K562 (cell line): Measurements from ENCODE around the gene RAB39B. TPM values are rescaled to one million over a fixed set of nuclear protein-coding genes. Genes with fewer than 3 reads are reported as not detected.
A peak's percentile ranks its signal among the peaks of the same experiment; 100 is the strongest.

Experiments
- ASH1L ChIP-seq: fragments of 450-650 bp; IDR thresholded peaks from 2 replicates; pipeline ENCODE4 v1.6.1; 2018; ENCODE audit warnings: borderline replicate concordance, mild to moderate bottlenecking, low read depth; ENCODE audit not compliant: partially characterized antibody
- ATF1 ChIP-seq, 2 experiments: fragments of 450-650 bp in 1 of 2; IDR thresholded peaks; 2 replicates each; pipeline ENCODE4 v1.6.1; 2016; ENCODE audit warnings: missing compliant biosample characterization in 1 of 2, missing genetic modification characterization in 1 of 2
- BMI1 ChIP-seq: fragments of 150-350 bp; IDR thresholded peaks from 2 replicates; pipeline ENCODE4 v1.6.1; 2014; ENCODE audit warnings: low read length
- CCAR2 ChIP-seq: fragments of 200-400 bp; formaldehyde crosslinking; IDR thresholded peaks from 2 replicates; pipeline ENCODE4 v1.6.1; 2017; ENCODE audit warnings: mild to moderate bottlenecking, low read depth, low read length
- CEBPB ChIP-seq: fragments of 450-650 bp; IDR thresholded peaks from 2 replicates; pipeline ENCODE4 v1.6.1; 2016; ENCODE audit warnings: missing genetic modification characterization, missing compliant biosample characterization
- CXXC5 ChIP-seq: fragments of 250-450 bp; sonication (Bioruptor Pico); IDR thresholded peaks from 2 replicates; pipeline ENCODE4 v1.8.0; 2022; ENCODE audit warnings: inconsistent platforms, mild to moderate bottlenecking, moderate library complexity
- EGR1 ChIP-seq: fragments of 450-650 bp; conservative IDR thresholded peaks from 2 replicates; pipeline ENCODE4 v1.6.1; 2017; ENCODE audit warnings: mild to moderate bottlenecking
- FOXP1 ChIP-seq: sonication (generic); formaldehyde crosslinking; IDR thresholded peaks from 2 replicates; pipeline ENCODE4 v1.8.0; 2022; ENCODE audit warnings: mild to moderate bottlenecking, missing genetic modification reagents
- GATA2 ChIP-seq: sonication (generic); formaldehyde crosslinking; IDR thresholded peaks from 2 replicates; pipeline ENCODE4 v1.4.0; 2020; ENCODE audit warnings: mild to moderate bottlenecking, missing genetic modification reagents
- HNRNPUL1 ChIP-seq: fragments of 200-400 bp; formaldehyde crosslinking; IDR thresholded peaks from 2 replicates; pipeline ENCODE4 v1.6.1; 2017; ENCODE audit warnings: low read length
- MED1 ChIP-seq: sonication (generic); formaldehyde crosslinking; IDR thresholded peaks from 2 replicates; pipeline ENCODE4 v1.8.1; 2023; ENCODE audit warnings: missing genetic modification reagents, borderline replicate concordance
- NONO ChIP-seq, 2 experiments: fragments of 200-400 bp in 1 of 2; fragments of 450-650 bp in 1 of 2; formaldehyde crosslinking in 1 of 2; IDR thresholded peaks; 2 replicates each; pipeline ENCODE4 v1.6.1; 2017; ENCODE audit warnings: low read depth in 2 of 2, mild to moderate bottlenecking in 2 of 2, moderate library complexity in 2 of 2, low read length in 1 of 2
- OTX1 ChIP-seq: fragments of 450-650 bp; formaldehyde crosslinking; IDR thresholded peaks from 2 replicates; pipeline ENCODE4 v1.4.0; 2022; ENCODE audit warnings: mild to moderate bottlenecking
- RB1 ChIP-seq: fragments of 450-650 bp; IDR thresholded peaks from 2 replicates; pipeline ENCODE4 v1.6.1; 2017; ENCODE audit warnings: low read depth, mild to moderate bottlenecking
- RFX1 ChIP-seq: fragments of 450-650 bp; IDR thresholded peaks from 2 replicates; pipeline ENCODE4 v1.6.1; 2016; ENCODE audit warnings: mild to moderate bottlenecking, moderate library complexity
- SMAD2 ChIP-seq: fragments of 150-350 bp; IDR thresholded peaks from 2 replicates; pipeline ENCODE4 v1.6.1; 2014; ENCODE audit warnings: low read depth, mild to moderate bottlenecking, low read length
- TFAP4 ChIP-seq: sonication (generic); formaldehyde crosslinking; IDR thresholded peaks from 2 replicates; pipeline ENCODE4 v1.8.0; 2022; ENCODE audit warnings: missing genetic modification reagents, mild to moderate bottlenecking, moderate library complexity, borderline replicate concordance
- TSHZ1 ChIP-seq: fragments of 250-450 bp; sonication (Bioruptor Pico); IDR thresholded peaks from 2 replicates; pipeline ENCODE4 v1.4.0; 2020; ENCODE audit warnings: mild to moderate bottlenecking, moderate library complexity
- YBX1 ChIP-seq: fragments of 450-650 bp; IDR thresholded peaks from 2 replicates; pipeline ENCODE4 v1.7.1; 2016; ENCODE audit warnings: mild to moderate bottlenecking
- ZFPM2 ChIP-seq: fragments of 250-450 bp; sonication (Bioruptor Pico); IDR thresholded peaks from 2 replicates; pipeline ENCODE4 v1.5.1; 2022; ENCODE audit warnings: mild to moderate bottlenecking
- polyA plus RNA-seq, 8 experiments: library from polyadenylated mRNA; depleted of rRNA in 4 of 8; stranded (reverse) in 5 of 8; unstranded in 3 of 8; fragments of >200 nt; fragmentation: Nextera tagmentation in 2 of 8; fragmentation: Illumina TruSeq in 1 of 8; extraction: Ambion mirVana in 2 of 8; extraction: Trizol in 1 of 8; gene quantifications; 2 replicates each; pipeline versions ENCODE4 v1.2.1 to v1.2.3, GENCODE V29; 2011 to 2014; ENCODE audit warnings: inconsistent platforms in 1 of 8, missing spikeins in 1 of 8
- total RNA-seq, 7 experiments: library from RNA; depleted of rRNA in 6 of 7; stranded (reverse); fragments of >200 nt in 6 of 7; fragmentation: Illumina TruSeq in 2 of 7; extraction: Trizol in 2 of 7; gene quantifications; 2 replicates each; pipeline versions ENCODE4 v1.2.1 to v1.2.3, GENCODE V29; 2011 to 2021; ENCODE audit warnings: low replicate concordance in 1 of 7
- TF ChIP-seq, protein P1 (sequence below): fragments of 450-650 bp; IDR thresholded peaks from 2 replicates; pipeline ENCODE4 v1.6.1; 2016; ENCODE audit warnings: missing biosample characterization, missing genetic modification characterization
- TF ChIP-seq, protein P2 (sequence below): fragments of 450-650 bp; conservative IDR thresholded peaks from 2 replicates; pipeline ENCODE4 v1.6.1; 2016; ENCODE audit warnings: missing genetic modification characterization, low read depth, mild to moderate bottlenecking, missing compliant biosample characterization, moderate library complexity

RAB39B gene
- total and polyA plus RNA-seq, 9 of the 15 experiments (the other 6 are each of a cell fraction or from before 2014, with no cell fraction given) = 0.04 to 0.07 (median 0.04) TPM; not detected in 6

GRCh38 chrX:155215443-155216178, 48.7 kb downstream of the RAB39B start (continued):
- no peak for TF ChIP-seq ASH1L
- no peak for TF ChIP-seq OTX1 (CRISPR knock-in tag)
- TF ChIP-seq RB1 = no peak
- no peak for TF ChIP-seq TSHZ1
- no peak for TF ChIP-seq RFX1
- TF ChIP-seq NONO (IDR thresholded peaks at IDR 0.05; ENCODE audit: low read depth in 2 of 2, low read length in 1 of 2) = no peak
- TF ChIP-seq ZFPM2 (CRISPR knock-in tag) = no peak
- no peak for TF ChIP-seq GATA2 (CRISPR knock-in tag)
- no peak for TF ChIP-seq FOXP1 (CRISPR knock-in tag)
- TF ChIP-seq EGR1 = no peak
- TF ChIP-seq HNRNPUL1 = no peak
- no peak for TF ChIP-seq BMI1
- TF ChIP-seq SMAD2 = no peak
- TF ChIP-seq CCAR2 = no peak
- TF ChIP-seq MED1 (CRISPR knock-in tag) = no peak
- TF ChIP-seq YBX1 = no peak
- TF ChIP-seq, protein P1, sequence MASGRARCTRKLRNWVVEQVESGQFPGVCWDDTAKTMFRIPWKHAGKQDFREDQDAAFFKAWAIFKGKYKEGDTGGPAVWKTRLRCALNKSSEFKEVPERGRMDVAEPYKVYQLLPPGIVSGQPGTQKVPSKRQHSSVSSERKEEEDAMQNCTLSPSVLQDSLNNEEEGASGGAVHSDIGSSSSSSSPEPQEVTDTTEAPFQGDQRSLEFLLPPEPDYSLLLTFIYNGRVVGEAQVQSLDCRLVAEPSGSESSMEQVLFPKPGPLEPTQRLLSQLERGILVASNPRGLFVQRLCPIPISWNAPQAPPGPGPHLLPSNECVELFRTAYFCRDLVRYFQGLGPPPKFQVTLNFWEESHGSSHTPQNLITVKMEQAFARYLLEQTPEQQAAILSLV = peak; percentile 19; the same call in 1 of the 2 replicates
- no peak for TF ChIP-seq TFAP4
- TF ChIP-seq, protein P2, sequence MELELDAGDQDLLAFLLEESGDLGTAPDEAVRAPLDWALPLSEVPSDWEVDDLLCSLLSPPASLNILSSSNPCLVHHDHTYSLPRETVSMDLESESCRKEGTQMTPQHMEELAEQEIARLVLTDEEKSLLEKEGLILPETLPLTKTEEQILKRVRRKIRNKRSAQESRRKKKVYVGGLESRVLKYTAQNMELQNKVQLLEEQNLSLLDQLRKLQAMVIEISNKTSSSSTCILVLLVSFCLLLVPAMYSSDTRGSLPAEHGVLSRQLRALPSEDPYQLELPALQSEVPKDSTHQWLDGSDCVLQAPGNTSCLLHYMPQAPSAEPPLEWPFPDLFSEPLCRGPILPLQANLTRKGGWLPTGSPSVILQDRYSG (tag) = no peak
- TF ChIP-seq ATF1 (CRISPR knock-in tag; IDR thresholded peaks at IDR 0.05) = no peak
- no peak for TF ChIP-seq ATF1 (tag; IDR thresholded peaks at IDR 0.05)
- TF ChIP-seq CXXC5 (CRISPR knock-in tag) = peak; percentile 21; the same call in 1 of the 2 replicates
- TF ChIP-seq CEBPB (tag) = peak; percentile 97
